HG02970 (cell line): Measurements from ENCODE around the gene LY86.
A peak's percentile ranks its signal among the peaks of the same experiment; 100 is the strongest.

Source experiments
- ATAC-seq: cut with Tn5 transposase; IDR thresholded peaks from one replicate; pipeline ENCODE4 v1.9.1; 2021; ENCODE audit warnings: mild to moderate bottlenecking, moderate library complexity, moderate number of reproducible peaks; ENCODE audit not compliant: unreplicated experiment, low FRiP score

Gene LY86

GRCh38 chr6:6588064-6588923 is at the start of gene LY86:
TSS of gene LY86 (plus strand) at chr6:6588720. CDS start at chr6:6588735, 15 bp downstream.
- peak; percentile 39 for ATAC-seq

DNA sequence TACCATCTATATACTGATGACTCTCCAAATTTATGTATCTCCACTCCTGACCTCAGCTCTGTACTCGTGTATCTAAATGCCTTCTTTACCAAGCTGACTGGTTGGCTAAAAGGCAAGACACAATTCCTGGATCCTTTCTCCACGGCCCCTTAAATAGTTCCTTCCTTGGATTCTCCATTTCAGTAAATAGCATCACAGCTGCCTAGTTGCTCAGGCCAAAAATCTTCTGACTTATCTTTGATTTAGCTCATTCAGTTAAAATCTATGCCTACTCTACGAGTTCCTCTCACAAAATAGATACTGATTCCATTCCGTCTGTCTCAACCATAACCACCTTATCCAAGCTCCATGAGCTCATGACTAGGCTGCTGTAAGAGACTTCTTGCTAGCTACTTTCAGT is 49.5 kb upstream of the LY86 start:
- ATAC-seq: no peak

DNA sequence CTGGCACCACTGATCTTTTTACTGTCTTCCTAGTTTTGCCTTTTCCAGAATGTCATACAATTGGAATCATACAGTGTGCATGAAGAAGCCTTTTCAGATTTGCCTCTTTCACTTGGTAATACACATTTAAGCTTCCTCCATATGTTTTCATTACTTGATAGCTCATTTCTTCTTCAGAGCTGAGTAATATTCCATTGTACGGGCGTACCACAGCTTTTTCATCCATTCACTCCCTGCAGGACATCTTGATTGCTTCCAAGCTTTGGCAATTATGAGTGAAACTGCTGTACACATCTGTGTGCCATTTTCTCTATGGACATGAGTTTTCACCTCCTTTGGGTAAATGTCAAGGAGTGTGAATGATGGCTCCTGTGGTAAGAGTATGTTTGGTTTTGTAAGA is 46.2 kb upstream of the LY86 start:
- ATAC-seq: no peak

- ATAC-seq: no peak
Measured at GRCh38 chr6:6543181-6543879, 45.2 kb upstream of the LY86 start.

DNA sequence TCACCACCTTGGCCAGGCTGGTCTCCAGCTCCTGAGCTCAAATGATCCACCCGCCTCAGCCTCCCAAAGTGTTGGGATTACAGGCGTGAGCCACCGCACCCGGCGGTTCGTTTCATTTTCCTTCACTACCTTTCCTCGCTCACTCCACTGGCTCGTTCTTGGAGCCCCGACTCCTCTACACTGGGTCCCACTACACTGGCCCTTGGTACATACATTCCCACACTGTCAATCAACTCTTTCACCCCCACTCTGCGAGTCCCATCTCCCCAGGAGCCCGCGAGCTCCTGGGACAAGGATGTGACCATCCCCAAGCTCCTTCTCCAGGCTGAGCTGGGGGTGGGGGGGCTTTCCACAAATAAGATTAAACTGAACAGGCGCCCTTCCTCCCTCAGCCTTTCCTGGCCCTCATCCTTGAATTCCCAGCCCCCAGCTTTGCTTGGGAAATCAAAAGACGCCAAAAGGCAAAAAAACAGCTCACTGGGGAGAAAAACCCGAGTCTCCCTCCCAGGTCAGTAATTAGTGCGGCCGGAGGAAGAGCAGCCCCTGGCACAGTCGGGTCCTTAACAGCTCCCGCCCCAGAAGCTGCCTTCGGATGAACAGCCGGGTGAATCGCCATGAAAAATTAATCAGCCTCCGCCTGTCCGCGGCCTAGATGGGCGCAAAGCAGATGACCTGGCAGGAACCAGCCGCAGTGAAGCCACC is 42.8 kb upstream of the LY86 start:
- peak; percentile 21 for ATAC-seq

DNA sequence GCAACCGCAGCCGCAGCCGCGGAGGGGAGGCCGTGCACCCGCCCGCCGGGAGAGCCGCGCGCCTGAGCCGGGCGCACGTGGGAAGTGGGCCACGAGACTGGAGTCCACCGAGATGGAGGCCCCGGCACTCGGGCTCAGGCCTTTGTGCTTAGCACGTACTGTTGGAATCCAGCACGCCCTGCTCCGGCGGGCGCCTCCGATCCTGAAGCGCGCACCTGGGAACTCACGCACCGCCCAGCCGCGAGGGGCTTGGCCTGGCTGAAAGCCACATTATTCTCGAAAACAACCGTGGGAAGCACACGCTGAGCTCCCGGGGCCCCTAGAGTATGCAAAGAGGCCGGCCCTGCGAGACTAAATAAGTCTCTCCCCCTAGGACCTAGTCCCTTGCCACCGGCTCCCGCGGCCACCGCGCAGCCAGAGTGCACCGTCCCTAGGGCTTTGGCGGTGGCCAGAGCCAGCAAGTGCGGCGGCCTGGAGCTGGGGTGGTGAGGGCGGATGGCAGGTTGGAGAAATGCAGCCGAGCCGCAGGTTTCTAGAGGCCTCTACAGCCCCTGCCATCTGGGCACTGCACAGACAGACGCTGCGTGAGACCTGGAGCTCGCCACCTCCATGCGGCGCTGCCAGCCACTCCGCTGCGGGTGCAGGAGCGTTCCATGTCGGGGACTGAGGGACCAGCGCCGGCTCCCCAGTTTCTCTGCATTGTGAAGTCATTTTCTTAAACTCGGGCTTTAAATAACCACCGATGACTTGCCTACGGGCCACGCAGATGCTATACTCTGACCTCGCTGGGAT is 42.0 kb upstream of the LY86 start:
- ATAC-seq: peak; percentile 40

GRCh38 chr6:6547110-6547879 is 41.2 kb upstream of the LY86 start:
- ATAC-seq: peak; percentile 78

DNA sequence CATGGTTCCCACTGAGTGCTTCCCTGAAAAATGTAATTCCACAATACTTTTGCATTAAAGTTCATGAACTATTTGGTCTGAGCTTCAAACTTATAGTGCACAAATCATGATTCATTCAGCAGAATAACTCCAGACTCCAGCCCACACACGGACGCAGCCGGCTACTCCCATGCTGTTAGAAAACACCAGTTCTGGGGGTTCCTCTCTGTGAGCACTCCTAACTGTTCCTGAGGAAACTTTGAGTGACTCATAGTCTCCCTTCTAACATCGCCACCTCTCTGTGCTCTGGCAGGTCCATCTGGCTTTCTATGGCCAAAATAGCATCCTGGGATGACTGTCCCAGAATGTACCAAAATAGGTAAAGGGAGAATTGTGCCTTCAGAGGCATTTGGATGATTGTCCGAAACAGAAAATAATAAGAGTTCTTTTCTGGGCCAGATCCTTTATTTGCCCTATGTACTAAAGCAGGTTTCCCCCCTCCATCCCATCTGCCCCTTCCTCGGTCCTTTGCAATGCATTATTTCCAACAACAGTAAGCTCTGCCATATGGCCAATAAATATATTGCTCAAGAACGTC is 32.3 kb upstream of the LY86 start:
- ATAC-seq: no peak

- no peak for ATAC-seq
Measured at GRCh38 chr6:6556738-6557503, 31.6 kb upstream of the LY86 start.

- ATAC-seq: no peak
Measured at GRCh38 chr6:6557504-6557839, 31.0 kb upstream of the LY86 start.

- no peak for ATAC-seq
Measured at GRCh38 chr6:6557886-6558285, 30.6 kb upstream of the LY86 start.

GRCh38 chr6:6559994-6560570 is 28.4 kb upstream of the LY86 start:
- no peak for ATAC-seq

GRCh38 chr6:6560909-6561308 is 27.6 kb upstream of the LY86 start:
- no peak for ATAC-seq

DNA sequence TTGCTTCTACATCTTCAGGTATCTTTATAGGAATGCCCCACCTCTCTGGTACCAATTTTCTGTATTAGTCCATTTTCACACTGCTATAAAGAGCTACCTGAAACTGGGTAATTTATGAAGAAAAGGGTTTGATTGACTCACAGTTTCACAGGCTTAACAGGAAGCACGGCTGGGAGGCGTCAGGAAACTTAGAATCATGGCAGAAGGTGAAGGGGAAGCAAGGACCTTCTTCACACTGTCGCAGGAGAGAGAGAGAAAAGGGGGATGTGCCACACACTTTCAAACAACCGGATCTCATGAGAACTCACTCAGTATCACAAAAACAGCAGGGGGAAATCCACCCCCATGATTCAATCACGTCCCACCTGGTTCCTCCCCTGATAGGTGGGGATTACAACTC is 24.4 kb upstream of the LY86 start:
- ATAC-seq: no peak

GRCh38 chr6:6565069-6565468 is 23.5 kb upstream of the LY86 start:
- no peak for ATAC-seq

DNA sequence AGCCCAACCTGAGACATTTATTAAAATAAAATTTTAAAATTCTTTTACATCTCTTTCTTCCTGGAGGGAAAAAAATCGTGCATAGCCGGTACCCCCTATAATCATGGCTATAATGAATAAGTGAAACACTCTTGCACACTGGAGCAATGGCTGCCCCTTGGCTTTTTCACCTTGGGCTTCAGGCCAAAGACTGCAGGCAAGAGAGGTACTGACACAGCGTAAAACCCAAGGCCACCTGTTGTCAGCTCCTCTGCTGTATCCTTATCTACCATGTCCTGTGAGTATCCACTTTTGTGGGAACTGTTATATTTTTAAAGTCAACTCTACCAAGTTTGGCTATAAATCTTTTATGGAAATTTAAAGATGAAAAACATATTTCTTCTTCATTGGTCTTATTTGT is 23.0 kb upstream of the LY86 start:
- no peak for ATAC-seq

- no peak for ATAC-seq
Measured at GRCh38 chr6:6566766-6567165, 21.8 kb upstream of the LY86 start.

- ATAC-seq: no peak
Measured at GRCh38 chr6:6569096-6569810, 19.3 kb upstream of the LY86 start.
